ENCODE results near the gene CIDEC. TPM values are rescaled to one million over a fixed set of nuclear protein-coding genes. Genes with fewer than 3 reads are reported as not detected.
"Not testable (repeated sequence)": the region's sequence is repeated elsewhere in the genome, so short reads cannot be mapped to it uniquely, and the experiment has no call there.

Gene CIDEC
- total RNA-seq, 1 donor from 2014 or later = not detected

DNA sequence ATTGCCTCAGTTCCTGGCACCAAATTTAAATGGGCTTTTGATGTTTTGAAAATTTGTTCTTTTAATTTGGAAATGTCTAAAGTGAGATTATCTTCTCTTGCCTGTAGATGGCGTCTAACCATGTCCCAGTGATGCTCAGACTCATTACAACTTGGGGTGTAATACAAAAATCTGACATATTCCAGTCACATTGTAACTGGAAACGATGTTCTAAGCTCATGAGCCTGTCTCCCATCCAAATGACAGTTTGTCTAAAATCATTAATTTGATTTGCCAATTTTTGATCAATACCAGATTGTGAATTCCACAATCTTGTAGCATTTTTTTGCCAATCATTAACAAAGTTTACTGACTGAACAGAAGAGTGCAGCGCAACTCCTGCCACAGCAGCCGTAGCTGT lies 31.2 kb downstream of the CIDEC start:
- Mint-ChIP-seq H3K27ac (peak overlapping the region; percentile 68), H3K4me1 (peaks cover 25% of the 10 kb centered on the region), H3K27me3 (ENCODE audit: low read depth) (peaks cover 14% of the 10 kb centered on the region)
- TF ChIP-seq, protein P1, sequence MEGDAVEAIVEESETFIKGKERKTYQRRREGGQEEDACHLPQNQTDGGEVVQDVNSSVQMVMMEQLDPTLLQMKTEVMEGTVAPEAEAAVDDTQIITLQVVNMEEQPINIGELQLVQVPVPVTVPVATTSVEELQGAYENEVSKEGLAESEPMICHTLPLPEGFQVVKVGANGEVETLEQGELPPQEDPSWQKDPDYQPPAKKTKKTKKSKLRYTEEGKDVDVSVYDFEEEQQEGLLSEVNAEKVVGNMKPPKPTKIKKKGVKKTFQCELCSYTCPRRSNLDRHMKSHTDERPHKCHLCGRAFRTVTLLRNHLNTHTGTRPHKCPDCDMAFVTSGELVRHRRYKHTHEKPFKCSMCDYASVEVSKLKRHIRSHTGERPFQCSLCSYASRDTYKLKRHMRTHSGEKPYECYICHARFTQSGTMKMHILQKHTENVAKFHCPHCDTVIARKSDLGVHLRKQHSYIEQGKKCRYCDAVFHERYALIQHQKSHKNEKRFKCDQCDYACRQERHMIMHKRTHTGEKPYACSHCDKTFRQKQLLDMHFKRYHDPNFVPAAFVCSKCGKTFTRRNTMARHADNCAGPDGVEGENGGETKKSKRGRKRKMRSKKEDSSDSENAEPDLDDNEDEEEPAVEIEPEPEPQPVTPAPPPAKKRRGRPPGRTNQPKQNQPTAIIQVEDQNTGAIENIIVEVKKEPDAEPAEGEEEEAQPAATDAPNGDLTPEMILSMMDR (IDR thresholded peaks at IDR 0.05; ENCODE audit: unreplicated experiment) = peak; percentile 35
- not testable (repeated sequence) for H3K36me3 Mint-ChIP-seq; H3K9me3 Mint-ChIP-seq; DNase-seq (ENCODE audit: low spot score in 2 of 2, unreplicated experiment in 2 of 2); H3K4me3 Mint-ChIP-seq

DNA sequence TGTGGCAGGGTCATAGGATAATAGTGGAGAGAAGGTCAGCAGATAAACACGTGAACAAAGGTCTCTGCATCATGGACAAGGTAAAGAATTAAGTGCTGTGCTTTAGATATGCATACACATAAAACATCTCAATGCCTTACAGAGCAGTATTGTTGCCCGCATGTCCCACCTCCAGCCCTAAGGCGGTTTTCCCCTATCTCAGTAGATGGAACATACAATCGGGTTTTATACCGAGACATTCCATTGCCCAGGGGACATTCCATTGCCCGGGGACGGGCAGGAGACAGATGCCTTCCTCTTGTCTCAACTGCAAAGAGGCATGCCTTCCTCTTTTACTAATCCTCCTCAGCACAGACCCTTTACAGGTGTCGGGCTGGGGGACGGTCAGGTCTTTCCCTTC lies 32.2 kb downstream of the CIDEC start:
- peak overlapping the region; percentile 68 for H3K27ac Mint-ChIP-seq
- H3K9me3 Mint-ChIP-seq; H3K27me3 Mint-ChIP-seq (ENCODE audit: low read depth); H3K4me3 Mint-ChIP-seq; H3K36me3 Mint-ChIP-seq; DNase-seq (ENCODE audit: low spot score in 2 of 2, unreplicated experiment in 2 of 2): not testable (repeated sequence)
- peaks cover 24% of the 10 kb centered on the region for H3K4me1 Mint-ChIP-seq

DNA sequence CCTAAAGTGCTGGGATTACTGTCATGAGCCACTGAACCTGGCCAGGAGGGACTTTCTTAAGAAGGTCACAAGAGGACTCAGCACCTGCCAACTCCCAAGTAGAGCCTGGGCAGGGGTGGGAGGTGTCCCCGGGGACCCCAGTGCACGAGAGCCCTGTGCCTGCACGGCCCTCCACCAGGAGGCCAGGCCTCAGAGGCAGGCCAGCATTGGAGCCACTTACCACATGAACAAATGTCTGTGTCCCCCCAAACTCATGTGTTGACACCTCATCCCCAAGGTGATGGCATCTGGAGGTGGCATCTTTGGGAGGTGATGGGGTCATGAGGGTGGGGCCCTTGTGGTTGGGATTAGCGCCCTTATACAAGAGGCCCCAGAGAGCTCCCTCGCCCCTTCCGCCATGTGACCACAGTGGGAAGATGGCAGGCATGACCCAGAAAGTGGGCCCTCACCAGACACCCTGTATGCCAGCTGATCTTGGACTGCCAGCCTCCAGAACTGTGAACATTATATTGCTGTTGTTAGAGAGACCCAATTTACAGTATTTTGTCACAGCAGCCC lies 33.0 kb downstream of the CIDEC start:
- peaks cover 5% of the 10 kb centered on the region for H3K36me3 Mint-ChIP-seq

DNA sequence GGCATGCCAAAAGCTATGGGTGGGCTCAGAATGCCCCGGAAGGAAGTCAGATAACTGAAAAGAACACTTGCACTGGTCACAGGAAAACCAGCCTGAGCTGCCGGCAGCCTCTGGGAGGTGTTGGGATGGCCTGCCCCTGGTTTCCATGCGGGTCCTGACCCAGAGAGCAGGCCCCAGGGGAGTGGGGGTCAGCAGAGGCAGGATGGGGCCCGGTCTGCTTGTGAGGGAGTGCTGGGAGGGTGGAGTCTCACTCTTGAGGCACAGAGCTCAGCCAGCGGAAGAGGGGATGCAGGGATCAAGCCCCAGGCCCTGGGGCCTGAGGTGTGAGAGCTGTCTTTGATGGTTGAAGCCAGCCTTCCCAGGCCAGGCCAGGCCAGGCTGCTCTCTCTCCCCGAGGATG lies 33.8 kb downstream of the CIDEC start:
- H3K27me3 Mint-ChIP-seq (ENCODE audit: low read depth) = no peaks in the 10 kb centered on the region
- peaks cover 23% of the 10 kb centered on the region for H3K4me1 Mint-ChIP-seq
- no peak overlapping the region for H3K27ac Mint-ChIP-seq
- TF ChIP-seq, protein P1 (IDR thresholded peaks at IDR 0.05; ENCODE audit: unreplicated experiment) = no peak
- H3K36me3 Mint-ChIP-seq = peaks cover 10% of the 10 kb centered on the region
- no peak overlapping the region for H3K4me3 Mint-ChIP-seq
- H3K9me3 Mint-ChIP-seq = no peaks in the 10 kb centered on the region
- DNase-seq (ENCODE audit: low spot score in 2 of 2, unreplicated experiment in 2 of 2) = no peak

More for the DNA sequence above, 33.0 kb downstream of the CIDEC start:
- TF ChIP-seq, protein P1 (IDR thresholded peaks at IDR 0.05; ENCODE audit: unreplicated experiment) = no peak
- Mint-ChIP-seq H3K27me3 (ENCODE audit: low read depth) (peaks cover 5% of the 10 kb centered on the region), H3K4me1 (peaks cover 25% of the 10 kb centered on the region), H3K27ac (no peak overlapping the region), H3K4me3 (no peak overlapping the region), H3K9me3 (no peaks in the 10 kb centered on the region)
- no peak for DNase-seq (ENCODE audit: low spot score in 2 of 2, unreplicated experiment in 2 of 2)

DNA sequence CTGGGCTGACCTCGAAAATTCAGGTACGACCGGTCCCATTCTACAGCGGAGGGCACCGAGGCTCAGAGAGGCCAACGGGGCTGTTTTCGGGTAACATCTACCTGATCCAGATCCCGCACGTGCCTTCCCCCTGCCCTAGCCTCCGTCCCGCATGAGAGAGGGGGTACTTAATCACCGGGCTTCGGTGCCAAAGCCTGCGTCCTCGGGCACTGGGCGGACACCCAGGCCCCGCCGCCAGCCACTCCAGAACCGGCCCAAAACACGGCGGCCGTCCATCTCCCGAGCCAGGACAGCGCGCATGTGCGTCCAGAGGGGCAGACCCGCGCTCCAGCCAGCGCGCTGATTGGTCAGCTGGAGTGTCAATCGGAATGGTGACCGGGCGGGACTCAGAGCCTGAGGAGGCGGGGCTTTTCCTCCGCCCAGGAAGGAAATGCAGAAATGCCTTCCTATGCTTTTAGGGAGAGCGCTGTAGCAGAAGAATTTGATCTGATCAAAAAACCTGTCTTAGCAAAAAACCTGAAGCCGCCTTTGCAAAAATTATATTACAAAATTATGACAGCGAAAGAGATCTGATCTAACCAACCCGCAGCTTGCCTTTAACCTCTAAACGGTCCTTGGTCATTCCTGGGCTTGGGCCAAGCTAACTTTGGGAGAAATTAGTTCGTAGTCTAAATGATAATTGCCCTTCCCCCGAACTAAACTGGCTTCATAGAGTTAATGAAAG lies 36.2 kb downstream of the CIDEC start, which contains the start of gene RPUSD3:
TSS of gene RPUSD3 (minus strand) at position 294 of the 724 bp plus-strand sequence. CDS start at position 276, 18 bp downstream.
- H3K36me3 Mint-ChIP-seq = peaks cover 16% of the 10 kb centered on the region
- H3K27ac Mint-ChIP-seq = peak within 1 kb of the TSS; percentile 91
- H3K9me3 Mint-ChIP-seq = no peaks in the 10 kb centered on the region
- H3K4me1 Mint-ChIP-seq = peaks cover 23% of the 10 kb centered on the region
- H3K4me3 Mint-ChIP-seq = peak within 1 kb of the TSS; percentile 100
- DNase-seq (ENCODE audit: low spot score in 2 of 2, unreplicated experiment in 2 of 2) = peak; percentile 96 to 99
- H3K27me3 Mint-ChIP-seq (ENCODE audit: low read depth) = no peaks in the 10 kb centered on the region
- TF ChIP-seq, protein P1 (IDR thresholded peaks at IDR 0.05; ENCODE audit: unreplicated experiment) = no peak

DNA sequence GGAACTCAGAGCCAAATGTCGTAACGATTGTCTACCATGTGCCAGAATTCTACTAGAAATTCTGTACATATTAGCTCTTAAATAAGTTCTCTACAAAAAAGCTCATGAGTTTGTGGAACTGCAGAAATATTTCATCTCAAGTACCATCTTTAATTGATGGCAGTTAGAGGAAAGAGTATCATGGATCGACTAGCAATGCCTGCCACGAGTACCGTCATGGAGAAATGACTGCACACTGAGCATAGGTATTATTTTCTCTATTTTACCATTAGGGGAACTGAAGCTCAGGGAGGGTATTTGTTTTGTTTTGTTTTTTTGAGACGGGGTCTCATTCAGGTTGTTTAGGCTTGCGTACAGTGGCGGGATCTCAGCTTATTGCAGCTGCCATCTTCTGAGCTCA lies 39.0 kb downstream of the CIDEC start:
- DNase-seq (ENCODE audit: low spot score in 2 of 2, unreplicated experiment in 2 of 2) = no peak
- peaks cover 11% of the 10 kb centered on the region for H3K4me1 Mint-ChIP-seq
- no peak overlapping the region for H3K4me3 Mint-ChIP-seq
- TF ChIP-seq, protein P1 (IDR thresholded peaks at IDR 0.05; ENCODE audit: unreplicated experiment) = no peak
- no peak overlapping the region for H3K27ac Mint-ChIP-seq
- H3K9me3 Mint-ChIP-seq = no peaks in the 10 kb centered on the region
- peaks cover 17% of the 10 kb centered on the region for H3K36me3 Mint-ChIP-seq
- H3K27me3 Mint-ChIP-seq (ENCODE audit: low read depth) = no peaks in the 10 kb centered on the region
